ENCODE data around the gene ADCY7.

Gene ADCY7

DNA sequence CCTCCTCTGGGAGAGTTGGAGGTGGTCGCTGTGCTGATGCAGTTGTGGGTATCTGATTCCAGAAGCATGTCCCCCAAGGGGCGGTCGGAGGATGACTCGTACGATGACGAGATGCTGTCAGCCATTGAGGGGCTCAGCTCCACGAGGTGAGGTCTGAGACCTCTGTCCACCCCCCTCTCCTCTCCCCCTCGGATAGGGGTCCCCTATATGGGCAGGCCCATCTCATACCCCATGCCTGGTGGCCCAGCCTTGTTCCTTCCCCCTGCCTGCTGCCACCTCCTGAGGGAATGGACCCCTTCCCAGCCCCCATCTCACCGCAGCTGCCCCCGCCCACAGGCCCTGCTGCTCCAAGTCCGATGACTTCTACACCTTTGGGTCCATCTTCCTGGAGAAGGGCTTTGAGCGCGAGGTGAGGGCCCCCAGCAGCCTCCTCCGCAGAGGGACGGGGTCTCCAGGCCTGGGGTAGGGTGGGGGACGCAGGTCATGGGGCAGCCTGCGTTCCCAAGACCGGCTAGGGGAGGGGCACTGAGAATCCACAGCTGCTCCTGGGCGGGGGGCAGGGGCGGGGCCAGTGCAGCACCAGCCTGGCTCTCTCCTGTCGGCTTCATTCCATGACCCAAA, 39.2 kb downstream of the ADCY7 start:
- Histone ChIP-seq H3K4me1 (ENCODE audit: control extremely low read depth in 1 of 4, control insufficient read depth in 4 of 4, insufficient read depth in 4 of 4, low read length in 3 of 4) (peaks cover 0 to 6% (median 0%) of the 10 kb centered on the region in 4 experiments), H3K9me3 (ENCODE audit: control extremely low read depth in 1 of 5, control insufficient read depth in 4 of 5, insufficient read depth in 2 of 5, low read depth in 1 of 5, low read length in 4 of 5) (no peaks in the 10 kb centered on the region), H3K4me3 (ENCODE audit: control insufficient read depth in 1 of 7, extremely low read depth in 1 of 7, insufficient read depth in 4 of 7, low read depth in 2 of 7, low read length in 6 of 7) (no peak overlapping the region), H3K27ac (ENCODE audit: insufficient read depth in 1 of 2, low read depth in 1 of 2, low read length in 2 of 2, poor library complexity in 1 of 2, severe bottlenecking in 2 of 2) (no peak overlapping the region), H3K27me3 (replicated peaks in 2 of 5; ENCODE audit: control insufficient read depth in 4 of 5, insufficient read depth in 5 of 5, low read length in 4 of 5) (no peaks in the 10 kb centered on the region), H3K36me3 (ENCODE audit: control insufficient read depth in 4 of 4, insufficient read depth in 4 of 4, low read length in 3 of 4) (peaks cover 11 to 96% (median 51%) of the 10 kb centered on the region in 4 experiments)
- POLR2A ChIA-PET: no interaction called here
- WGBS (ENCODE audit: insufficient coverage): 90% methylated on average over 21 of the region's 21 CpGs
- CTCF ChIA-PET: interaction anchor here (0.7 to 1.8 kb wide), 4 partner anchors 9 to 21 kb away, joined by 3 to 5 read pairs (median 4); no protein-coding TSS in a partner anchor
- no peak for DNase-seq

DNA sequence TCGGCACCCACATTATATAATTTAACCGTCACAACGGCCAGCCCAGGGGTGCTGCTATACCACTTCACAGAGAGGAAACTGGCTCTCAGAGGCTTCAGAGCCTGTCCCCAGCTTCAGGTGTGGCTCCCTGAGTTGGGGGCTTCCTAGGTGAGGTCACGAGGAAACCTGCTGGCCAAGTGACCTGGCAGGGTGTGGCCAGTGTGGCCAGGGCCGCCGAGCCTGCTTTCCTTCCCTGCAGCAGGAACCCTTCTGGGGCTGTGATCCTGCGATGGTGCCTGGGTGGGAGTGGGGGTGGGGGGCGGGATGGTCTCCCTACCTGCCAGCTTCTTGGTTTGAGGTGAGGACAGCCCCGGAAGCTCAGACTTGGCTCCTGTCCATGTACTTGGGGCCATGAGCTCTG, 39.9 kb downstream of the ADCY7 start:
- peaks cover 11 to 96% (median 45%) of the 10 kb centered on the region in 4 experiments for H3K36me3 ChIP-seq (ENCODE audit: control insufficient read depth in 4 of 4, insufficient read depth in 4 of 4, low read length in 3 of 4)
- ChIA-PET CTCF (interaction anchor here (1.1 to 1.8 kb wide), 3 partner anchors 9 to 46 kb away, joined by 4 to 5 read pairs (median 4); no protein-coding TSS in a partner anchor), POLR2A (no interaction called here)
- H3K27ac ChIP-seq (ENCODE audit: insufficient read depth in 1 of 2, low read depth in 1 of 2, low read length in 2 of 2, poor library complexity in 1 of 2, severe bottlenecking in 2 of 2): no peak overlapping the region
- WGBS (ENCODE audit: insufficient coverage): 95% methylated on average over 8 of the region's 9 CpGs
- peaks cover 0 to 6% (median 0%) of the 10 kb centered on the region in 4 experiments for H3K4me1 ChIP-seq (ENCODE audit: control extremely low read depth in 1 of 4, control insufficient read depth in 4 of 4, insufficient read depth in 4 of 4, low read length in 3 of 4)
- H3K27me3 ChIP-seq (replicated peaks in 2 of 5; ENCODE audit: control insufficient read depth in 4 of 5, insufficient read depth in 5 of 5, low read length in 4 of 5): no peaks in the 10 kb centered on the region
- DNase-seq: no peak
- H3K9me3 ChIP-seq (ENCODE audit: control extremely low read depth in 1 of 5, control insufficient read depth in 4 of 5, insufficient read depth in 2 of 5, low read depth in 1 of 5, low read length in 4 of 5): no peaks in the 10 kb centered on the region
- no peak overlapping the region for H3K4me3 ChIP-seq (ENCODE audit: control insufficient read depth in 1 of 7, extremely low read depth in 1 of 7, insufficient read depth in 4 of 7, low read depth in 2 of 7, low read length in 6 of 7)

DNA sequence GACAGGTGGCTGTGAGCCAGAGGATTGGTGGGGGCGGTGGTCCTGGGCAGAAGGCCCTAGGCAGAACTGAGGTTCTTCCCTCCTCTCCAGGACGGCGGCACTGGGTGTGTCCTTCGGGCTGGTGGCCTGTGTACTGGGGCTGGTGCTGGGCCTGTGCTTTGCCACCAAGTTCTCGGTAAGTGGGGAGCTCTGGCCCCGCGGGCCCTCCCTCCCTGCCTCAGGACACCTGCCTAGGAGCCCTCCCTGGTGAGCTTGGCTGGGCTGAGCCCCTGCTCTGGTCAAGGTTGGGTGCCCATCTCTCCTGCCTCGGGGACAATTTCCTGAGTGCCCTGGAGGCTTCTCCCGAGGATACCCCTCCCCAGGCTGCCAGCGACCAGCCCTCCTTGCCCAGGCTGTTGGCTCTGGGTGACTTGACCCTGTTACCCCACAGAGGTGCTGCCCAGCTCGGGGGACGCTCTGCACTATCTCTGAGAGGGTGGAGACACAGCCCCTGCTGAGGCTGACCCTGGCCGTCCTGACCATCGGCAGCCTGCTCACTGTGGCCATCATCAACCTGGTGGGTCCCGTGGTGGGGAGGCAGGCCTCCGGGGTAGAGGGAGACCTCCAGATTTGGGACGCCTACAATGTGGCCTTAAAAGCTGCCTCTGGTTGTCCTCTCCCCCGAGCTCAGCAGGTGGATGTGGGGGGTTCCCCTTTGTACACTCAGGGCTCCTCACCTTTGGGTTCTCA, 42.0 kb downstream of the ADCY7 start:
- peaks cover 8 to 95% (median 45%) of the 10 kb centered on the region in 4 experiments for H3K36me3 ChIP-seq (ENCODE audit: control insufficient read depth in 4 of 4, insufficient read depth in 4 of 4, low read length in 3 of 4)
- WGBS (ENCODE audit: insufficient coverage): 93% methylated on average over 13 of the region's 18 CpGs
- ChIA-PET CTCF (interaction anchor here (0.7 to 2.7 kb wide), 7 partner anchors 12 to 48 kb away, joined by 3 to 13 read pairs (median 3); no protein-coding TSS in a partner anchor), POLR2A (no interaction called here)
- no peak for DNase-seq
- H3K9me3 ChIP-seq (ENCODE audit: control extremely low read depth in 1 of 5, control insufficient read depth in 4 of 5, insufficient read depth in 2 of 5, low read depth in 1 of 5, low read length in 4 of 5): no peaks in the 10 kb centered on the region
- H3K4me1 ChIP-seq (ENCODE audit: control extremely low read depth in 1 of 4, control insufficient read depth in 4 of 4, insufficient read depth in 4 of 4, low read length in 3 of 4): peaks cover 0 to 9% (median 3%) of the 10 kb centered on the region in 4 experiments
- H3K4me3 ChIP-seq (ENCODE audit: control insufficient read depth in 1 of 7, extremely low read depth in 1 of 7, insufficient read depth in 4 of 7, low read depth in 2 of 7, low read length in 6 of 7): no peak overlapping the region
- no peak overlapping the region for H3K27ac ChIP-seq (ENCODE audit: insufficient read depth in 1 of 2, low read depth in 1 of 2, low read length in 2 of 2, poor library complexity in 1 of 2, severe bottlenecking in 2 of 2)
- no peaks in the 10 kb centered on the region for H3K27me3 ChIP-seq (replicated peaks in 2 of 5; ENCODE audit: control insufficient read depth in 4 of 5, insufficient read depth in 5 of 5, low read length in 4 of 5)

DNA sequence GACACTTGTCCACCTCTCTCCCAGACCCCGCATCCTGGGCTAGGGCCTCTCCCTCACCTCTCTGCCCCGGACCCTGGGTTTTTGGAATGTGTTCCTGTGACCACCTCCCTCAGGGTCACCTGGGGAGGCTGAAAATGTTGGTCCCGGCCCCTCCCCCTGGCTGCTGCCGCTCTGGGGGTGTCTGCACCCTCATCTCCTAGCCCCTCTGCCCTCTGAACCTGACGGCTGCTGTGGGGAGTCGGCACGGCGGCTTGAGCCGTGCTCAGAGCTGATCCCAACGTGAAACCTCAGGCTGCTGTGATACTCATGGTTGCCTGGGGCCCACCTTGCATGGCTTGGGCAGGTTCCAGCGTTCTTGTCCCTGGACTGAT, 42.8 kb downstream of the ADCY7 start:
- Histone ChIP-seq H3K27me3 (replicated peaks in 2 of 5; ENCODE audit: control insufficient read depth in 4 of 5, insufficient read depth in 5 of 5, low read length in 4 of 5) (no peaks in the 10 kb centered on the region), H3K4me1 (ENCODE audit: control extremely low read depth in 1 of 4, control insufficient read depth in 4 of 4, insufficient read depth in 4 of 4, low read length in 3 of 4) (peaks cover 0 to 14% (median 6%) of the 10 kb centered on the region in 4 experiments), H3K36me3 (ENCODE audit: control insufficient read depth in 4 of 4, insufficient read depth in 4 of 4, low read length in 3 of 4) (peaks cover 8 to 95% (median 45%) of the 10 kb centered on the region in 4 experiments), H3K27ac (ENCODE audit: insufficient read depth in 1 of 2, low read depth in 1 of 2, low read length in 2 of 2, poor library complexity in 1 of 2, severe bottlenecking in 2 of 2) (peak overlapping the region in 1 of 2 experiments; percentile 5), H3K4me3 (ENCODE audit: control insufficient read depth in 1 of 7, extremely low read depth in 1 of 7, insufficient read depth in 4 of 7, low read depth in 2 of 7, low read length in 6 of 7) (no peak overlapping the region), H3K9me3 (ENCODE audit: control extremely low read depth in 1 of 5, control insufficient read depth in 4 of 5, insufficient read depth in 2 of 5, low read depth in 1 of 5, low read length in 4 of 5) (no peaks in the 10 kb centered on the region)
- ChIA-PET POLR2A (interaction anchor here (2.4 kb wide), 1 partner anchor 27 kb away, joined by 9 read pairs; no protein-coding TSS in a partner anchor), CTCF (interaction anchor here (1.0 to 2.7 kb wide), 7 partner anchors 13 to 48 kb away, joined by 3 to 13 read pairs (median 4); partner anchors contain the start of gene ADCY7)
- WGBS (ENCODE audit: insufficient coverage): 94% methylated on average over 9 of the region's 11 CpGs
- DNase-seq: no peak

DNA sequence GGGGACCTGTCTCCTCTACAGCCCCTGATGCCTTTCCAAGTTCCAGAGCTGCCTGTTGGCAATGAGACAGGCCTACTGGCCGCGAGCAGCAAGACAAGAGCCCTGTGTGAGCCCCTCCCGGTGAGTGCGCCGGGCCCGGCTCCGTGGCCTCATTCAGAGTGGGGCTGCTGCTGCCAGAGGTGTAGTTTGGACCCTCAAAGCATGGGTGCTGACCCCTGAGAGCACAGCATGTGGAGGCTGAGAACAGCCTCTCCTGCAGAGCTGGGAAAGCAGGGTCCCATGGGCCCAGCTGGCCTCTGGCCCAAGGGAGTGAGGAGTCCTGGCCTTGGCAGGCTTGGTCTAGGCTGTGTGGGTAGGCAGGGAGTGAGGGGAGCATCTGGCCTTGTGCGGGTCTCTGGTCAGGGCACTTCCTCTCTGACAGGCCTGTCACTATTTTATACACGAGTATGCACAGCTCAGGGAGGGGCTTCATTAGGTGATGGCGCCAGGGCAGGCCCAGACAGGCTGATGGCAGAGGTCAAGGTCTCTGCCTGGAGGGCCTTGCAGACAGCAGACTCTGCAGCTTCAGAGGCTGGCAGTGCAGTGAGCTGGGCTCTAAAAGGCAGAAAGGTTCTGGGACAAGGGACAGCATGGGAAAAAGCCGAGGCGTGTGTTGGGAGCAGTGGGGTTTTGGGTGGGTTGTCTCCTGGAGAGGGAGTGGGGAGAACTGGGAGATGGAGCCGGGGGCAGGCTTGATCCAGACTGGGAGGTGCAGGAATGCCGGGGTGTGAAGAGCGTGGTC, 43.4 kb downstream of the ADCY7 start:
- POLR2A ChIA-PET: interaction anchor here (2.4 kb wide), 1 partner anchor 28 kb away, joined by 9 read pairs; no protein-coding TSS in a partner anchor
- WGBS (ENCODE audit: insufficient coverage): 87% methylated on average over 14 of the region's 15 CpGs
- Histone ChIP-seq H3K27ac (ENCODE audit: insufficient read depth in 1 of 2, low read depth in 1 of 2, low read length in 2 of 2, poor library complexity in 1 of 2, severe bottlenecking in 2 of 2) (peak overlapping the region in 1 of 2 experiments; percentile 5), H3K4me3 (ENCODE audit: control insufficient read depth in 1 of 7, extremely low read depth in 1 of 7, insufficient read depth in 4 of 7, low read depth in 2 of 7, low read length in 6 of 7) (no peak overlapping the region), H3K27me3 (replicated peaks in 2 of 5; ENCODE audit: control insufficient read depth in 4 of 5, insufficient read depth in 5 of 5, low read length in 4 of 5) (no peaks in the 10 kb centered on the region), H3K9me3 (ENCODE audit: control extremely low read depth in 1 of 5, control insufficient read depth in 4 of 5, insufficient read depth in 2 of 5, low read depth in 1 of 5, low read length in 4 of 5) (no peaks in the 10 kb centered on the region), H3K36me3 (ENCODE audit: control insufficient read depth in 4 of 4, insufficient read depth in 4 of 4, low read length in 3 of 4) (peaks cover 8 to 95% (median 46%) of the 10 kb centered on the region in 4 experiments), H3K4me1 (ENCODE audit: control extremely low read depth in 1 of 4, control insufficient read depth in 4 of 4, insufficient read depth in 4 of 4, low read length in 3 of 4) (peaks cover 0 to 18% (median 9%) of the 10 kb centered on the region in 4 experiments)
- CTCF ChIA-PET: interaction anchor here (1.0 to 2.7 kb wide), 10 partner anchors 13 to 100 kb away, joined by 3 to 13 read pairs (median 4); partner anchors contain the start of gene ADCY7
- no peak for DNase-seq

DNA sequence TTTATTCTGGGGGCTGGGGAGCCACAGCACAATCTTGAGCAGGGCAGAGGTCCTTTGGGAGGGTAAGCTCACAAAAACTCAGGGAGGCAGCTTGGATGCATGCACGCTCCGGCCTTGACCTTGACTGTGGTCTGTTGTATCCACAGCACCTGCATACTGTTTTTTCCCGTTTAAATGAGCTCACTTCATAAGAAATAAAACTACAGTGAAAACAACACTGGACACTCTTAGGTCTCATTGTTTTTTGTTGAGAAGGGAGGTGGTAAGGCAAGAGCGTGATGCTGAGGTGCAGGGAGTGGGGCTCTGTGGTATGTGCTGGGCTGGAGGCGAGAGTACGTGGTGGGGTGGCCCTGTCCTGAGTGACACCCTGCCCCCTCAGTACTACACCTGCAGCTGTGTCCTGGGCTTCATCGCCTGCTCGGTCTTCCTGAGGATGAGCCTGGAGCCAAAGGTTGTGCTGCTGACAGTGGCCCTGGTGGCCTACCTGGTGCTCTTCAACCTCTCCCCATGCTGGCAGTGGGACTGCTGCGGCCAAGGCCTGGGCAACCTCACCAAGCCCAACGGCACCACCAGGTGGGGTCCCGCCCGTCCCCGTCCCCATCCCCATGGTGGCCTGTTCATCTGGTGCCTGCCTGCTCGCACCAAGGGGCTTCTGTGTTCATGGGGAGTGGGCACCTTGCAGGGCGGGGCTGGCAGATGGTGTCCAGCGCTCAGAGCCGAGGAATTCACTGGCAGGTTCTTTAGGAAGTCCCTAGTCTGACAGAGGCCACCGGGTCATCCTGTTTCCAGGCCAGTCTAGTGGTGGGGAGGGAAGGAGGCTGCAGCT, 44.2 kb downstream of the ADCY7 start:
- POLR2A ChIA-PET: interaction anchor here (2.4 kb wide), 1 partner anchor 28 kb away, joined by 9 read pairs; no protein-coding TSS in a partner anchor
- 99% methylated on average over 12 of the region's 18 CpGs for WGBS (ENCODE audit: insufficient coverage)
- Histone ChIP-seq H3K4me1 (ENCODE audit: control extremely low read depth in 1 of 4, control insufficient read depth in 4 of 4, insufficient read depth in 4 of 4, low read length in 3 of 4) (peaks cover 0 to 21% (median 10%) of the 10 kb centered on the region in 4 experiments), H3K27me3 (replicated peaks in 2 of 5; ENCODE audit: control insufficient read depth in 4 of 5, insufficient read depth in 5 of 5, low read length in 4 of 5) (no peaks in the 10 kb centered on the region), H3K36me3 (ENCODE audit: control insufficient read depth in 4 of 4, insufficient read depth in 4 of 4, low read length in 3 of 4) (peaks cover 10 to 95% (median 47%) of the 10 kb centered on the region in 4 experiments), H3K9me3 (ENCODE audit: control extremely low read depth in 1 of 5, control insufficient read depth in 4 of 5, insufficient read depth in 2 of 5, low read depth in 1 of 5, low read length in 4 of 5) (no peaks in the 10 kb centered on the region), H3K4me3 (ENCODE audit: control insufficient read depth in 1 of 7, extremely low read depth in 1 of 7, insufficient read depth in 4 of 7, low read depth in 2 of 7, low read length in 6 of 7) (no peak overlapping the region), H3K27ac (ENCODE audit: insufficient read depth in 1 of 2, low read depth in 1 of 2, low read length in 2 of 2, poor library complexity in 1 of 2, severe bottlenecking in 2 of 2) (no peak overlapping the region)
- DNase-seq: no peak
- CTCF ChIA-PET: interaction anchor here (1.0 to 2.7 kb wide), 7 partner anchors 12 to 101 kb away, joined by 3 to 13 read pairs (median 4); no protein-coding TSS in a partner anchor

Data from common myeloid progenitor, CD34-positive (primary cell).